ENCODE results near the gene ZMYND8. TPM values are rescaled to one million over a fixed set of nuclear protein-coding genes. Genes with fewer than 3 reads are reported as not detected.
"Not testable (repeated sequence)": the region's sequence is repeated elsewhere in the genome, so short reads cannot be mapped to it uniquely, and the experiment has no call there.

Gene ZMYND8
- total and polyA plus RNA-seq, 2 of the 8 experiments (the other 6 are each of a cell fraction or from before 2014, with no cell fraction given), result 50.5 to 163 TPM

- not testable (repeated sequence) for H2BK15ac ChIP-seq (ENCODE audit: low read length); H3K4me3 ChIP-seq (ENCODE audit: extremely low read depth in 1 of 4, insufficient read depth in 2 of 4, low read depth in 3 of 4, low read length in 4 of 4); H3K79me1 ChIP-seq (ENCODE audit: low read depth, low read length); H3K56ac ChIP-seq (replicated peaks; ENCODE audit: insufficient read length, low read depth, low read length); H3K14ac ChIP-seq (ENCODE audit: insufficient read length); H3K4me2 ChIP-seq (ENCODE audit: insufficient read depth in 1 of 2, low read depth in 2 of 2, low read length in 2 of 2); H3K4me1 ChIP-seq (replicated peaks in 1 of 4; ENCODE audit: control insufficient read depth in 3 of 4, insufficient read depth in 4 of 4, low read length in 3 of 4); H3K23ac ChIP-seq (ENCODE audit: insufficient read length); H3K18ac ChIP-seq (ENCODE audit: extremely low read depth, low read length); H4K91ac ChIP-seq (replicated peaks; ENCODE audit: insufficient read length, low read length); H3K27ac ChIP-seq (ENCODE audit: low read depth, low read length); H4K8ac ChIP-seq (ENCODE audit: extremely low read depth, insufficient read depth, low read length); H2BK12ac ChIP-seq (ENCODE audit: low read depth, low read length); DNase-seq (ENCODE audit: low read depth in 1 of 2, low spot score in 2 of 2); H3K9ac ChIP-seq (replicated peaks in 1 of 4; ENCODE audit: extremely low read depth in 1 of 4, low read depth in 3 of 4, low read length in 3 of 4); H4K20me1 ChIP-seq (replicated peaks in 1 of 2; ENCODE audit: control insufficient read depth in 1 of 2, insufficient read depth in 2 of 2, low read length in 2 of 2); H3K79me2 ChIP-seq (ENCODE audit: control insufficient read depth in 1 of 2, insufficient read depth in 2 of 2, low read length in 2 of 2); H2BK120ac ChIP-seq (replicated peaks; ENCODE audit: low read depth, low read length); H2AK5ac ChIP-seq (ENCODE audit: low read depth, low read length); H3K4ac ChIP-seq (replicated peaks; ENCODE audit: insufficient read length, low read depth, low read length); H2BK20ac ChIP-seq (ENCODE audit: low read length); H3K23me2 ChIP-seq (ENCODE audit: low read depth, low read length); FAIRE-seq; H3K27me3 ChIP-seq (replicated peaks in 1 of 4; ENCODE audit: control insufficient read depth in 3 of 4, extremely low read depth in 1 of 4, insufficient read depth in 3 of 4, low read length in 3 of 4); H4K5ac ChIP-seq (ENCODE audit: insufficient read length, low read depth, low read length); H2BK5ac ChIP-seq (ENCODE audit: low read depth, low read length); H3K36me3 ChIP-seq (ENCODE audit: control insufficient read depth in 2 of 4, insufficient read depth in 4 of 4, low read length in 3 of 4); H3K9me3 ChIP-seq (ENCODE audit: insufficient read depth in 2 of 2, low read depth in 1 of 2, low read length in 1 of 2); H2AFZ ChIP-seq (ENCODE audit: low read length)
- CTCF ChIA-PET (ENCODE audit: partially characterized antibody), result interaction anchor here (1.4 to 3.8 kb wide), 2 partner anchors 10 to 121 kb away, joined by 8 to 17 read pairs; no protein-coding TSS in a partner anchor
- POLR2A ChIA-PET (ENCODE audit: partially characterized antibody), result interaction anchor here (0.7 kb wide), 1 partner anchor 10 kb away, joined by 3 read pairs; no protein-coding TSS in a partner anchor
- WGBS, 2 experiments (ENCODE audit: extremely low coverage in 1 of 2, insufficient coverage in 1 of 2, insufficient read length in 1 of 2, insufficient replicate concordance in 2 of 2, low coverage in 1 of 2, low lambda C conversion rate in 2 of 2, missing lambda C conversion rate in 1 of 2), result 94% methylated on average over 11 of the region's 11 CpGs; no CpG with 5 or more reads in 1 of the 2 experiments
These were observed 37.5 kb upstream of the ZMYND8 start for GRCh38 chr20:47393796-47394514.

All from H1 (cell line).